NCI-H2227 treated with DMSO at 0.1 percent for 48 hours (cell line): ENCODE results near the gene LRP5.
"Not testable (repeated sequence)": the region's sequence is repeated elsewhere in the genome, so short reads cannot be mapped to it uniquely, and the experiment has no call there.

Experiments
- DNase-seq: peaks from one replicate; lab custom pipeline; 2025; lab: John Stamatoyannopoulos, UW

Gene LRP5

GRCh38 chr11:68282141-68282860 is 30.1 kb upstream of the LRP5 start:
- no peak for DNase-seq

- no peak for DNase-seq
Measured at GRCh38 chr11:68282861-68283230, 29.5 kb upstream of the LRP5 start.

- not testable (repeated sequence) for DNase-seq
Measured at GRCh38 chr11:68284588-68284987, 27.8 kb upstream of the LRP5 start.

GRCh38 chr11:68287419-68287818 is 25.0 kb upstream of the LRP5 start:
- no peak for DNase-seq

GRCh38 chr11:68289456-68289855 is 22.9 kb upstream of the LRP5 start:
- no peak for DNase-seq

- no peak for DNase-seq
Measured at GRCh38 chr11:68293708-68294107, 18.7 kb upstream of the LRP5 start.

GRCh38 chr11:68295271-68295670 is 17.1 kb upstream of the LRP5 start:
- DNase-seq: no peak

- no peak for DNase-seq
Measured at GRCh38 chr11:68295940-68296339, 16.5 kb upstream of the LRP5 start.

GRCh38 chr11:68296344-68297051 is 15.9 kb upstream of the LRP5 start:
- DNase-seq: no peak

- DNase-seq: no peak
Measured at GRCh38 chr11:68297052-68297378, 15.4 kb upstream of the LRP5 start.

- no peak for DNase-seq
Measured at GRCh38 chr11:68297494-68297811, 14.9 kb upstream of the LRP5 start.

- peak; percentile 49 for DNase-seq
Measured at GRCh38 chr11:68297812-68298658, 14.4 kb upstream of the LRP5 start.

GRCh38 chr11:68298659-68299516 is 13.5 kb upstream of the LRP5 start:
- DNase-seq: no peak

- DNase-seq: not testable (repeated sequence)
Measured at GRCh38 chr11:68299517-68299879, 12.9 kb upstream of the LRP5 start.

- DNase-seq: no peak
Measured at GRCh38 chr11:68300076-68300830, 12.1 kb upstream of the LRP5 start.

GRCh38 chr11:68302256-68302655 is 10.1 kb upstream of the LRP5 start:
- no peak for DNase-seq

- no peak for DNase-seq
Measured at GRCh38 chr11:68302670-68303069, 9.7 kb upstream of the LRP5 start.

- no peak for DNase-seq
Measured at GRCh38 chr11:68303083-68303482, 9.3 kb upstream of the LRP5 start.

GRCh38 chr11:68303982-68304780 is 8.2 kb upstream of the LRP5 start:
- no peak for DNase-seq

- no peak for DNase-seq
Measured at GRCh38 chr11:68306636-68307035, 5.8 kb upstream of the LRP5 start.

- DNase-seq: no peak
Measured at GRCh38 chr11:68308068-68308467, 4.3 kb upstream of the LRP5 start.
